ENCODE data around the gene TPST1.
"Not testable (repeated sequence)": the region's sequence is repeated elsewhere in the genome, so short reads cannot be mapped to it uniquely, and the experiment has no call there.

Gene TPST1

DNA sequence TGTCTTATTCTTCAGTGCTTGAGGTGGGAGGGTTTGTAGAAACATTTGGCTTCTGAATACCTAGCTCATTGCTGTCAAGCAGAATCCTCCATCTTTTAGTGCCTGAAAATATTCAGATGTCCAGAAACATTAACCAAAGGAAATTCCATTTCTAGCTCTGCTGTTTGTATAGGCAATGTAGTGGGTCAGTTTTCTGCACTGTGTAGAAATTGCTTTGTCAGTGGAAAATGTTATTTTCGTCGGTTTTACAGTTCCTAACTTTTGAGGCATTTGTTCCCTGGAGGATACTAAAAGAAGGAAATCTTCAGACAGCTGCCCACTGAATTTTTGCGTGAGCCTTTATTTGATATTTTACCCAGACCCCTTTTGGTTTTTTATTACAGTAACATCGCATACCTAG lies 143.4 kb downstream of the TPST1 start:
- no peak for DNase-seq

DNA sequence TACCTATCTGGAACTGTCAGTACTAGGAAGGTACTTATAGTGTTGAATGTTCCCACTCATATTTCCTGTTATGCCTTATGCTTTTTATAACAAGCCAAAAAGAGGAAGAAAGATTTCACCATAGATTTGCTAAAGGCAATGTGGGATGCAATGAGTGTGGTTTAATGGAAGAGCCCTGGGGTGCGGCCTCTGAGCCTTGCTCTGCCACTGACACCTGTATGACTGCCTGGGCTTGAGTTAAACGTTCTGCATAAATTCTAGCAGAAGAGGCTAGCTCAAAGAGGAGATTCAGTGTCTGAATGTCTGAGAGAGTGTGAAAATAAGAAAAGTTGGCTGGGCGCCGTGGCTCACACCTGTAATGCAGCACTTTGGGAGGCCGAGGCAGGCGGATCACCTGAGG lies 143.8 kb downstream of the TPST1 start:
- DNase-seq: no peak

DNA sequence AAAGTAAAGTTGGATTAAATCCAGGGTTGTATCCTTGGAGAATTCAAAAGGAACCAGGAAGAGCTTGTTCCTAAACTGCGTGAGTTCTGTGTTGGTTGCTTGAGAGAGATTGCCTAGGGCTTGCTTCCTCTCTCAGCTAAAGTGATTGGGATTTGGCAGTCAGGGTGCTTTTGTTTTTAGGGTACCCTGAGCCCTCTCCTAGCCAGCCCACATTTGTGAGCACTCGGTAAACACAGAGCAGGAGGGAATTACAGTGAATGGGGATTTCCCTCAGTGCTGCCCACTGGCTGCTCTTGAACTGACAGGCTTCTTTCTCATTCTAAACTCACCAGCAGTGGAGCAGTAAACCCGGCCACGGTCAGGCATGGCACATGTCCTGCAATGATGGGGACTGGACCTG lies 146.9 kb downstream of the TPST1 start:
- DNase-seq: no peak

GRCh38 chr7:66353547-66353946 lies 148.4 kb downstream of the TPST1 start:
- DNase-seq: no peak

GRCh38 chr7:66355756-66356155 lies 150.6 kb downstream of the TPST1 start:
- DNase-seq: no peak

DNA sequence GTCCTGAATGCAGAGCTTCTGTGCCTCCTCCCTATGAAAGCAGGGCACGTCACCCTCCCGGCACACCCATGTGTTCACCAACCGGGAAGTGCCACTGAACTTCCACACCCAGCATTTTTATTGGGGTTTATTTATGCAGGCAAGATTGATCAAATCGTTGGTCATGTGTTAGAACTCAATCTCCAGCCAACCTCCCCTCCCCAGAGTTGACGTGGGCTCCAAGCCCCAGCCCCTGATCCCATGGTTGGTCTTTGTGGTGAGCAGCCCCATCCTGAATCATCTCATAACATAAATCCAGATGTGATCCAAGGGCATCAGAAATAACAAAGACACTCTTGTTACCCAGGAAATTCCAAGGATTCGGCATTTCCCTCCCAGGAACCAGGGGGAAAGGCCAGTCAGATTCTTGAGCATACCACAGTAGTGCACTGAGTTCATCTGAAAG lies 151.2 kb downstream of the TPST1 start:
- DNase-seq: no peak

GRCh38 chr7:66357087-66357486 lies 152.0 kb downstream of the TPST1 start:
- no peak for DNase-seq

DNA sequence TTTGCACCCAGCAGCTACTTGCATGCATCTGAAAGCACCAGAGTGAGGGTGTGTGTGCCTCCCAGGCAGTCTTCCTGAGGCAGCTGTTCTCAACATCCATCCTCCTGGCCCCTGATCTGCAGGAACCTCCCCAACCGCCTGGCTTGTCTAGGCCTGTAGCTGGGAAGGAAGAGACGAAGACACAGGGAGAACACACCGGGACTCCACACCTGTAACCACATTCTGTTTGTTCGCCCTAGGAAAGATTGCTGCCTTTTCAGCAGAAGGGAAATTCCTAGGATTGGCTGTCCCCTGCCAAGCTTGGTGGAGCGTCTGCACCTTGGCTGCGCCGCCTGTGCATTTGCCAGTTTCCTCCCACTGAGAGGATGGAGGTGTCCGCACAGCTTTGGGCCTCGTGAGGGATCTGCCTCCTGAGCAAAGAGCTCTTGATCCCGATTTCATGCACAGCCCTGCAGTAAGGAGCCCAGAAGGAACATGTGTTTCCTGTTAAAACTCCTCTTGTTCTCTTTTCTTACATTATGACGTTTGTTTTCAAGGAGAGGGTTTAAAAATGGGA lies 154.6 kb downstream of the TPST1 start:
- no peak for DNase-seq

GRCh38 chr7:66362136-66362535 lies 157.0 kb downstream of the TPST1 start:
- no peak for DNase-seq

- DNase-seq: no peak
Measured at GRCh38 chr7:66363635-66364034, 158.5 kb downstream of the TPST1 start.

DNA sequence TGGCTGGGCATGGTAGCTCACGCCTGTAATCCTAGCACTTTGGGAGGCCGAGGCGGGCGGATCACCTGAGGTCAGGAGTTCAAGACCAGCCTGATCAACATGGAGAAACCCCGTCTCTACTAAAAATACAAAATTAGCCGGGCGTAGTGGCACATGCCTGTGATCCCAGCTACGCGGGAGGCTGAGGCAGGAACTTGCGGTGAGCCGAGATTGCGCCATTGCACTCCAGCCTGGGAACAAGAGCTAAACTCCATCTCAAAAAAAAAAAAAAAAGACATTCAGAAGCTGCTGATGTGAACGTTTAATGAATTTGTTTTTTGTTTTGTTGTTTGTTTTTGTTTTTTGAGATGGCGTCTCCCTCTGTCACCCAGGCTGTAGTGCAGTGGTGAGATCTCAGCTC lies 159.9 kb downstream of the TPST1 start:
- DNase-seq: not testable (repeated sequence)

DNA sequence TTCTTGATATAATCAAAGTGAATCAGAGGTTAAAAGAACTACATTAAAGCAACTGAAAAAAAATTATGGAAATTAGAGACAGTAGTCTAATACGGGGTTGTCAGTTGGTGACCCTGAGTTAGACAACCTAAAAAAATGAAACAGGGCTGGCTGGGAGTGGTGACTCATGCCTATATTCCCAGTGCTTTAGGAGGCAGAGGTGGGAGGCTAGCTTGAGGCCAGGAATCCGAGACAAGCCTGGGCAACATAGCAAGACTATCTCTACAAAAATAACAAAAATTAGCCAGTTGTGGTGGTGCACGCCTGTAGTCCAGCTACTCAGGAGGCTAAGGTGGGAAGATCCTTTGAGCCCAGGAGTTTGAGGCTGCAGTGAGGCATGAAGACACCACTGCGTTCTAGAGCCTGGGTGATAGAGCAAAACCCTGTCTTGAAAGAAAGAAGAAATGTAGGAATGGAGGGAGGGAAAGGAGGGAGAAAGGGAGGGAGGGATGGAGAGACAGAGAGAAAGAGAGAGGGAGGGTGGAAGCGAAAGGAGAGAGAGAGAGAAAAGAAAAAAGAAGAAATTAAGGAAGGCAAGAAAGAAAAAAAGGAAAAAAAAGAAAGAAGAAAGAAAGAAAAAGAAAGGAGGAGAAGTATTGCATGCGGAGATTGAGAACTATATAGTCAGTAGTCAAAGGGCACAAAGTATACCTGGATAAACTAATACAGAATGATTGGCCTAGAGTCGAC lies 166.1 kb downstream of the TPST1 start:
- DNase-seq: no peak

- not testable (repeated sequence) for DNase-seq
Measured at GRCh38 chr7:66374141-66374840, 169.2 kb downstream of the TPST1 start.

- DNase-seq: no peak
Measured at GRCh38 chr7:66376264-66376945, 171.3 kb downstream of the TPST1 start.

GRCh38 chr7:66377045-66377444 lies 171.9 kb downstream of the TPST1 start:
- DNase-seq: no peak

DNA sequence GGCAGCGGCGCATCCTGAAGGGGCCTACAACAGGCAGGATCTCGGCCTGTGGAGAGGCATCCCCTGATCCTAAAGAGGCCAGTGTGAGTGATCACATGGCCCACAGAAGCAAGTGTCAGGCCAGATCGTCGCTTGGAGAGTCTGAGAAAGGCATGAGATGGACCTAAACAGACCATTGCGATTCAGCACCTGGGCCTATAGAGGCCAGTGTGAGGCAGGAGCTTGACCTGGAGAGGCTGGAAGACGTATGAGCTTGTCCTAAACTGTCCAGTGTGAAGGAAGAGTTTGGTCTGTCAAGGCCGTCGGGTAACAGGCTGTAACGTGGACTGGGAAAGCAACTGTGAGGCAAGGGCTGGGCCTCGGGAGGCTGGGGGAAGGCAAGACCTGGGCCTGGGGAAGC lies 172.6 kb downstream of the TPST1 start:
- DNase-seq: no peak

- DNase-seq: no peak
Measured at GRCh38 chr7:66379542-66380160, 174.5 kb downstream of the TPST1 start.

DNA sequence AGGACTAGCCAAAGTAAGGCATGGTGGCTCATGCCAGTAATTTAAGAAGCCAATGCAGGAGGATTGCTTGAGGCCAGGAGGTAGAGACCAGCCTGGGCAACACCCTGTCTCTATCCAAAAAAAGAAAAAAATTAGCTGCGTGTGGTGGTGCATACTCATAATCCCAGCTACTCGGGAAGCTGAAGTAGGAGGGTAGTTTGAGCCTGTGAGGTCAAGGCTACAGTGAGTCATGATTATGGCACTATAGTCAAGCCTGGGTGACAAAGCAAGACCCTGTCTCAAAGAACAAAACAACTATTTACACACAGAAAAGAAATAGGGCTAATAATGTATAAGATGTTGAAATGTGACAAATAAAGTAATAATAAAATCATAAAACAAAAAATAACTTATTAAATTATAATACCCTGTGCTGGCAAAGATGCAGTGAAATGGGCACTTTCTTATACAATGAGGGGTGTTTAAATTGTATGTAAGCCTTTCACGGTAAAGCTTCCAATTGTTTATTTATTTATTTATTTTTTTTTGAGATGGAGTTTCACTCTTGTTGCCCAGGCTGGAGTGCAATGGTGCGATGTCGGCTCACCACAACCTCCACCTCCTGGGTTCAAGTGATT lies 175.2 kb downstream of the TPST1 start:
- DNase-seq: no peak

DNA sequence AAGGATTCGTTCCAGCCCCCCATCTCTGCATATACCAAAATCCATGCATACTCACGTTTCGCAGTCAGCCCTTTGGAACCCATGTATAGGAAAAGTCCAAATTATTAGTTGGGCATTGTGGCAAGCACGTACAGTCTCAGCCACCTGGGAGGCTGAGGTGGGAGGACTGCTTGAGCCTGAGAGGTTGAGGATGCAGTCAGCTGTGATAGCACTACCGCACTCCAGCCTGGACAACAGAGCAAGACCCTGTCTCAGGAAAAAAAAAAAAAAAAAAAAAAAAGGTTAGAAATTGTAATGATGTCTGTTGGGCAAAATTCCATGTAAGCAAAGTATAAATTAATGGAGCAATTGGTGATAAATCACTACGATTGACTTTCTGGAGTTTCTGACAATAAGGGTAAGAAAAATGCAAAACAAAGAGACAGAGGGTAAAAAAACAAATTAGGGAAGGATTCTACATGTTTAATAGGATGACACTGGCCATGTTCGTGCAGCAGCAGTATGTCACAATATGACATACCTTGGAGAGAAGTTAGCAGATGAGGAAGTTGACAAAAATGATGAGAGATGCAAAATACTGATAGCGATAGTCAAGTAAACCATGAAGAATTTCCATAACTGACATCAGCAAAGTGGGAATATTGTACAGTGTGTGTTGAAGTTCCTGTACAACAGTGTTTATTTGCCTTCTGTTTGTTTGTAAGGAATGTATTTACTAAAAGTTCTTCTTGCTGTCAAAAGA lies 177.2 kb downstream of the TPST1 start:
- DNase-seq: not testable (repeated sequence)

- not testable (repeated sequence) for DNase-seq
Measured at GRCh38 chr7:66385191-66385905, 180.2 kb downstream of the TPST1 start.

DNA sequence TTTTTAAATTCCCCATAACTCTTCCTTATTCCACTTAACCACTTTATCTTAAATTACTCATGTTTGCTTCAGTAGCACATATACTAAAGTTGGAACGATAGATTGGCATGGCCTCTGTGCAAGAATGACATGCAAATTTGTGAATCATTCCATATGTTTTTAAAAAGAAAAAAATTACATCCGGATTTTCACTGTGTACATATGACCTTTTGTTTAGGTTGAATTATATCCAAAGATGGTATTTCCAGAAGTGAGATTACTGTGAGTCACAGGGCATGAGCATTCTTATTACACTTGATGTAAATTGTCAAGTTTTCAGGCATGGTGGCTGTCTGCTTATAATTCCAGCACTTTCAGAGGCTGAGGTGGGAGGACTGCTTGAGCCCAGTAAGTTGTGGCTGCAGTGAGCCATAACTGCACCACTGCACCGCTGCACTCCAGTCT lies 190.0 kb downstream of the TPST1 start:
- DNase-seq: not testable (repeated sequence)

Data from NCI-H1417 treated with DMSO at 0.1 percent for 48 hours (cell line).